ENCODE results near the gene PITX2. TPM values are rescaled to one million over a fixed set of nuclear protein-coding genes. Genes with fewer than 3 reads are reported as not detected.
A peak's percentile ranks its signal among the peaks of the same experiment; 100 is the strongest.

Gene PITX2
- polyA plus RNA-seq, 3 donors: not detected

- no peaks in the 10 kb centered on the region for H4K20me1 ChIP-seq (ENCODE audit: insufficient read depth, low read length)
- Mint-ChIP-seq H3K9me3 (peaks cover 0 to 35% (median 18%) of the 10 kb centered on the region in 7 donors), H3K27me3 (ENCODE audit: low read depth in 3 of 3) (peaks cover 78 to 85% (median 81%) of the 10 kb centered on the region in 3 donors), H3K4me3 (peak overlapping the region in 1 of 2 donors; percentile 63), H3K27ac (no peak overlapping the region), H3K4me1 (peaks cover 4% of the 10 kb centered on the region), H3K36me3 (no peaks in the 10 kb centered on the region)
- no peak for DNase-seq
- H2AFZ ChIP-seq (ENCODE audit: insufficient read depth, low read depth, low read length, poor library complexity, severe bottlenecking): no peak overlapping the region
- no peaks in the 10 kb centered on the region for H3K79me2 ChIP-seq (ENCODE audit: insufficient read depth, low read length)
- peaks cover 3 to 55% of the 10 kb centered on the region in 2 donors for H3K9me3 ChIP-seq (replicated peaks in 1 of 2; ENCODE audit: control insufficient read depth in 1 of 2, insufficient read depth in 1 of 2, low read length in 2 of 2)
- H3K9ac ChIP-seq (ENCODE audit: insufficient read depth, low read length, poor library complexity, severe bottlenecking): no peak overlapping the region
- TF ChIP-seq CTCF (IDR thresholded peaks at IDR 0.05): no peak
- intact Hi-C loops (cut with micrococcal nuclease): no loop called here
- no peaks in the 10 kb centered on the region for H3K4me1 ChIP-seq (ENCODE audit: control insufficient read depth in 1 of 2, insufficient read depth in 2 of 2, low read length in 2 of 2)
- WGBS (ENCODE audit: insufficient coverage): 5% methylated on average over 47 of the region's 54 CpGs
- no peak overlapping the region for H3K27ac ChIP-seq (ENCODE audit: low read depth in 1 of 2, low read length in 2 of 2)
- H3K4me3 ChIP-seq (replicated peaks in 1 of 3; ENCODE audit: low read depth in 2 of 3, low read length in 3 of 3): no peak overlapping the region
- H3K27me3 ChIP-seq (ENCODE audit: control insufficient read depth in 2 of 2, insufficient read depth in 2 of 2, low read length in 2 of 2): peaks cover 81 to 90% of the 10 kb centered on the region in 2 donors
- no peak overlapping the region for H3K4me2 ChIP-seq (replicated peaks; ENCODE audit: extremely low read depth, low read length, poor library complexity, severe bottlenecking)
- no peaks in the 10 kb centered on the region for H3K36me3 ChIP-seq (replicated peaks in 1 of 2; ENCODE audit: control insufficient read depth in 1 of 2, insufficient read depth in 2 of 2, low read length in 2 of 2)
Measured at GRCh38 chr4:110610940-110611831, 11.7 kb downstream of the PITX2 start.

GRCh38 chr4:110610620-110610939 lies 12.3 kb downstream of the PITX2 start:
- DNase-seq: no peak
- H3K9me3 ChIP-seq (replicated peaks in 1 of 2; ENCODE audit: control insufficient read depth in 1 of 2, insufficient read depth in 1 of 2, low read length in 2 of 2): peaks cover 3 to 51% of the 10 kb centered on the region in 2 donors
- no peak overlapping the region for H3K9ac ChIP-seq (ENCODE audit: insufficient read depth, low read length, poor library complexity, severe bottlenecking)
- H2AFZ ChIP-seq (ENCODE audit: insufficient read depth, low read depth, low read length, poor library complexity, severe bottlenecking): no peak overlapping the region
- peaks cover 75 to 84% of the 10 kb centered on the region in 2 donors for H3K27me3 ChIP-seq (ENCODE audit: control insufficient read depth in 2 of 2, insufficient read depth in 2 of 2, low read length in 2 of 2)
- Mint-ChIP-seq H3K36me3 (no peaks in the 10 kb centered on the region), H3K4me3 (peak overlapping the region in 1 of 2 donors; percentile 59), H3K4me1 (peaks cover 4% of the 10 kb centered on the region), H3K9me3 (peaks cover 0 to 30% (median 15%) of the 10 kb centered on the region in 7 donors), H3K27ac (no peak overlapping the region), H3K27me3 (ENCODE audit: low read depth in 3 of 3) (peaks cover 73 to 79% (median 78%) of the 10 kb centered on the region in 3 donors)
- H3K27ac ChIP-seq (ENCODE audit: low read depth in 1 of 2, low read length in 2 of 2): no peak overlapping the region
- no peak overlapping the region for H3K4me2 ChIP-seq (replicated peaks; ENCODE audit: extremely low read depth, low read length, poor library complexity, severe bottlenecking)
- H3K4me3 ChIP-seq (replicated peaks in 1 of 3; ENCODE audit: low read depth in 2 of 3, low read length in 3 of 3): no peak overlapping the region
- WGBS (ENCODE audit: insufficient coverage): 8% methylated on average over 15 of the region's 20 CpGs
- TF ChIP-seq CTCF (IDR thresholded peaks at IDR 0.05): no peak
- H4K20me1 ChIP-seq (ENCODE audit: insufficient read depth, low read length): no peaks in the 10 kb centered on the region
- no peaks in the 10 kb centered on the region for H3K4me1 ChIP-seq (ENCODE audit: control insufficient read depth in 1 of 2, insufficient read depth in 2 of 2, low read length in 2 of 2)
- intact Hi-C loops (cut with micrococcal nuclease): no loop called here
- H3K36me3 ChIP-seq (replicated peaks in 1 of 2; ENCODE audit: control insufficient read depth in 1 of 2, insufficient read depth in 2 of 2, low read length in 2 of 2): no peaks in the 10 kb centered on the region
- no peaks in the 10 kb centered on the region for H3K79me2 ChIP-seq (ENCODE audit: insufficient read depth, low read length)

Data from CD14-positive monocyte (primary cell).